Thymus (tissue), 11 donors: Measurements from ENCODE around the gene LIMS2. TPM values are rescaled to one million over a fixed set of nuclear protein-coding genes. Genes with fewer than 3 reads are reported as not detected.

Experiments used
- DNase-seq, 9 donors: peaks; one replicate each; pipeline ENCODE4 v3.0.0-alpha.2; 2013; ENCODE audit warnings: low spot score in 9 of 9, low read depth in 6 of 9, missing footprints in 1 of 9
- H3K27ac ChIP-seq, 2 donors: one replicate each; pipeline ENCODE4 v1.5.1; 2013; ENCODE audit warnings: control low read depth in 1 of 2, low read depth in 1 of 2, low read length in 1 of 2, mild to moderate bottlenecking in 1 of 2, moderate library complexity in 1 of 2
- H3K27me3 ChIP-seq, 2 donors: one replicate each; pipeline ENCODE4 v1.5.1; 2013; ENCODE audit warnings: low read length in 1 of 2; ENCODE audit not compliant: control insufficient read depth in 2 of 2, insufficient read depth in 1 of 2
- H3K36me3 ChIP-seq, 2 donors: one replicate each; pipeline ENCODE4 v1.5.1; 2013; ENCODE audit warnings: low read length in 1 of 2, mild to moderate bottlenecking in 1 of 2, moderate library complexity in 1 of 2; ENCODE audit not compliant: control insufficient read depth in 2 of 2, insufficient read depth in 2 of 2
- H3K4me1 ChIP-seq, 2 donors: one replicate each; pipeline ENCODE4 v1.5.1; 2013; ENCODE audit warnings: low read length in 2 of 2; ENCODE audit not compliant: control insufficient read depth in 2 of 2, insufficient read depth in 2 of 2
- H3K4me3 ChIP-seq, 2 donors: one replicate each; pipeline ENCODE4 v1.5.1; 2013; ENCODE audit warnings: low read length in 2 of 2, control low read depth in 1 of 2, mild to moderate bottlenecking in 1 of 2
- H3K9me3 ChIP-seq, 2 donors: one replicate each; pipeline ENCODE4 v1.5.1; 2013; ENCODE audit warnings: low read length in 1 of 2, mild to moderate bottlenecking in 1 of 2; ENCODE audit not compliant: control insufficient read depth in 2 of 2, insufficient read depth in 1 of 2
- WGBS: extraction: QIAGEN DNeasy Blood & Tissue Kit; methylation state at CpG from one replicate; pipeline ENCODE4 v1.1.7; 2013; 5-methylcytosine and 5-hydroxymethylcytosine counted together
- polyA plus RNA-seq: library from polyadenylated mRNA; stranded (reverse); fragments of 200-250 nt; gene quantifications from one replicate; pipeline ENCODE4 v1.2.3, GENCODE V29; 2013
- total RNA-seq: library from RNA; stranded (reverse); fragments of 120-200 nt; gene quantifications from one replicate; pipeline ENCODE4 v1.2.4, GENCODE V29; 2013
- donor health status: healthy.

The LIMS2 gene
- total and polyA plus RNA-seq, 2 donors, result 8.7 to 45.1 TPM

DNA sequence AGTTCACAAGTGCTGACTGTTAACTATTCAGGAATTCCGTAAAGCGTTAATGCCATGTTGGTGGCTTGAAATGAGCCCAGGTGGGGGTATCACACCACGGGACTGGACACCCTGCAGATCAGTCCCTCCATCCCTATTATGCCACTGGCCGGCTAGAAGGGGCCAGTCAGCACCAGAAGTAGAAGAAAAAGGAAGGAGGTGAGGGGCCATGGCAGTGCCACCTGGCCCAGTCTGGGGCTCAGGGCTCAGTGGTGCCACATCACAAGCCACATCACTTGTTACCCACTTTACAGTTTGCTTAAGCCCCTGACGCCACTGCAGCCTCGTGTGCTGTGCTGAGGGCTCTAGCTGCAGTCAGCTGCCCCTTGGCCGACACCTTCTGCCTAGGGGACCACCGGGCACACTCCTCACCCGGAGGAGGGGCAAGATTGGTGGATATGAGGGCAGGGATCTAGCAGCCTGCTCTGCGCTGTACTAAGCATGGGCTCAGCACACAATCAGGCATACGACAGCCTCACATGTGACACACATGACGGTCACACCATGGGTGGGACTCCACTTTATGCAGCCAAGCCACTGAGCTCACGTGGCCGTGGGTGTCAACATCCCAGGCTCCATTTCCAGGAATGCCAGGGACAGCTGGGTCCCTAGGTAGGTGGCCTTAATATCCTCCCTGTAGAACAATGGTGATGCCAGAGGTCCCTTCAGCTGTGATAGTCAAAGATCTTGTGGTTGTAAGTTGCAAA is 3.6 kb downstream of the LIMS2 start:
- Histone ChIP-seq H3K4me3 (no peak overlapping the region), H3K9me3 (no peaks in the 10 kb centered on the region), H3K27ac (no peak overlapping the region), H3K4me1 (peaks cover 2 to 12% of the 10 kb centered on the region in 2 donors), H3K27me3 (peaks cover 26 to 77% of the 10 kb centered on the region in 2 donors), H3K36me3 (no peaks in the 10 kb centered on the region)
- 93% methylated on average over 14 of the region's 14 CpGs for WGBS
- no peak for DNase-seq

DNA sequence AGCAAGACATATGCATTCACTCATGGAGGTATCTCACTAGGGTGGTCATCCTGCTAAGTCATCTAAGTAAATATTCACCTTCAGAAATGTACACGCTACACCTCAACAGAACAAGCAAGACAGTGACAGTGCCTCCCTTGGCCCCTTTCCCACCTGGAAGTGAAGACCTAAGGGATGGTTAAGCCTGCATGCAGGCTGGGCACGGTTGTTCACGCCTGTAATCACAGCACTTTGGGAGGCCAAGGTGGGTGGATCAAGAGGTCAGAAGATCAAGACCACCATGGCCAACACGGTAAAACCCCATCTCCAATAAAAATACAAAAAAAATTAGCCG is 4.4 kb downstream of the LIMS2 start:
- peaks cover 28 to 77% of the 10 kb centered on the region in 2 donors for H3K27me3 ChIP-seq
- no peak for DNase-seq
- no peaks in the 10 kb centered on the region for H3K36me3 ChIP-seq
- WGBS, result 94% methylated on average over 5 of the region's 5 CpGs
- H3K4me1 ChIP-seq, result peaks cover 2 to 11% of the 10 kb centered on the region in 2 donors
- no peak overlapping the region for H3K4me3 ChIP-seq
- no peak overlapping the region for H3K27ac ChIP-seq
- no peaks in the 10 kb centered on the region for H3K9me3 ChIP-seq

DNA sequence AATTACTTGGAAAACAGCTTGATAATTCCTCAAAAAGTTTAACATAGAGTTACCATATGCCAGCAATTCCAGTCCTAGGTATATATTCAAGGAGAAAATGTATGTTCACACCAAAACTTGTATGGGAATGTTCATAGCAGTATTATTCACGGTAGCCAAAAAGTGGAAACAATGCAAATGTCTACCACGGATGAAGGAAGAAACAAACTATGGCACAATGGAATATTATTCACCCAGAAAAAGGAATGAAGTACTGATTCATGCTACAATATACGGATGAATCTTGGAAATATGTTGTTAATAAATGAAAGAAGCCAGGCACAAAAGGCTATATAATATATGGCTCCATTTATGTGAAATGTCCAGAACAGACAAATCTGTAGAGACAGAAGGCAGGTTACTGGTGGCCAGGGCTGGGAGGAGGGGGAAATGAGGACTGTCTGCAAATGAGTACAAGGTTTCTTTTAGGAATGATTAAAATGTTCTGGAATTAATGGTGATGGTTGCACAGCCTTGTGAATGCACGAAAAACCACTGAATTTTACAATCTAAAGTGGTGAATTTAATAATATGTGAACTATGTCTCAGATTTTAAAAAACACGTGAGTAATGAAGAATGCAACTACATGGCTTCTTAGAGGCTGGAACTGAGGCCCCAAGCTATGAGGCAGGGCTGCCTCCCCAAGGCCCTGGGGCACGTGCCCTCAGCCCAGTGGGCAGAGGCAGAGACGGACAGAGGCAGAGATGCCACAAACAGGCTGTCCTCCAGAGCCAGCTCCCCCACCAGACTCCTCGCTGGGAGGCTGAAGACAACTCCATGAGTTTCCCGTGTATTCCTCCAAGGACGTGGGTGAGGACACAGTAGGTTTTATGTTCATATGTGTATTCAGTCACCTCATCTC is 5.0 kb downstream of the LIMS2 start:
- Histone ChIP-seq H3K27ac (no peak overlapping the region), H3K4me3 (no peak overlapping the region), H3K4me1 (peaks cover 2 to 6% of the 10 kb centered on the region in 2 donors), H3K36me3 (no peaks in the 10 kb centered on the region), H3K9me3 (no peaks in the 10 kb centered on the region), H3K27me3 (peaks cover 27 to 77% of the 10 kb centered on the region in 2 donors)
- 95% methylated on average over 10 of the region's 10 CpGs for WGBS
- DNase-seq, result no peak

DNA sequence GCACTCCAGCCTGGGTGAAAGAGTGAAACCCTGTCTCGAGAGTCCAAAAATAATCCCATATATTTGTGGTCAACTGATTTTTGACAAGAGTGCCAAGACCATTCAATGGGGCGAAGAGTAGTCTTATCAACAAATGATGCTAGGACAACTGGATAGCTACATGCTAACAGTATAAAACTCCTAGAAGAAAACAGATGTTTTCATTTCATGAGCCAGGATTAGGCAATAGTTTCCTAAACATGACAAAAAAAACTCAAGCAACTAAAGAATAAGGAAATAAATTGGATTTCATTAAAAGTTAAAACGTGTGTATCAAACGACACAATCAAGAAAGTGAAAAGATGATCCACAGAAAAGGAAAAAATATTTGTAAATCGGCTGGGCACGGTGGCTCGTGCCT is 6.3 kb downstream of the LIMS2 start:
- no peak overlapping the region for H3K4me3 ChIP-seq
- WGBS, result 98% methylated on average over 7 of the region's 7 CpGs
- peaks cover 0 to under 1% of the 10 kb centered on the region in 2 donors for H3K4me1 ChIP-seq
- no peak overlapping the region for H3K27ac ChIP-seq
- peaks cover 29 to 77% of the 10 kb centered on the region in 2 donors for H3K27me3 ChIP-seq
- H3K36me3 ChIP-seq, result no peaks in the 10 kb centered on the region
- DNase-seq, result no peak
- H3K9me3 ChIP-seq, result no peaks in the 10 kb centered on the region

DNA sequence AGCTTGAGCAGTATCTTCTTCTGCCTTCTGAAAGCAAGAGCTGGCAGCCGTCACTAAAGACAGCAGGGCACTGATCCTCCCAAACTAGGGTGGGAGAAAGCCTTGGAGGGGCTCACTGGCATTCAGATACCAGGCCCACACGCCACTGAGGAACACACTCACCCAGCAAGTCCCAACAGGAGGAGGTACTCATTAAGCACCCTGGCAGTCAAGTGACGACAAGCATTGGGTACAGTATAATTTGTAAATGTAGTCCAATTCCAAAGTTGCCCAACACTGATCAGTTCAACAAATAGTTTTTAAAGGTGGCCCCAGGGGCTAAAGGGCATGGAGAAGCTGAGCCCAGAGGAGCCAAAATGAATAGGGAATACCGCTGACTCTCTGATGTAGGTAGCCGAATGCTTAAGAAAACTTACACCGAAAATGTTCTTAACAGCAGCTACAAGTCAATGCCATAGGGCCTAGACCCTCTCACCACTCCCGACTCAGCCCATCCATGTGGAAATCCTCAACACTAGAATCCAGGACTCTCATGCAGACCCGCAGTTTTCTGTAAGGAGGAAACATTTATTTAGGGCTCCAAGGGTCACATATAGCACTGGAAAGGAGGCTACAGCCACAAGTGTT is 9.9 kb downstream of the LIMS2 start:
- Histone ChIP-seq H3K4me3 (no peak overlapping the region), H3K4me1 (no peaks in the 10 kb centered on the region)
- 97% methylated on average over 8 of the region's 8 CpGs for WGBS

DNA sequence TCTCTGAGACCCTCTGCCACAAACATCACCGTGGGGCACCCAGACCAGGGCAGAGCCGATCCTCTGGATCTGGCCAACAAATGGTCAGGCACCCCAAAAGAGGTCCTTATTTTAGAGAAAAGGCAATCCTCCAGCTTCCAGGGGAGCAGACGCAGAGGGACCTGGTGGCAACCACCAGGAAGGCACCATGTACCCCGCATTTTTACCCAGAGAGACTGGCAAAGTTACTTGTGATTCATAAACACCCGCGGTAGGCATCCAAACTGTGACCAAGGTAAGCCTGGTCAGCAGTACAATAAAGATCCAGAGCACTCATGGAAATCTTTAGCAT is 10.5 kb downstream of the LIMS2 start:
- 98% methylated on average over 6 of the region's 6 CpGs for WGBS
- Histone ChIP-seq H3K4me1 (no peaks in the 10 kb centered on the region), H3K36me3 (no peaks in the 10 kb centered on the region), H3K27me3 (peaks cover 26 to 61% of the 10 kb centered on the region in 2 donors), H3K27ac (no peak overlapping the region), H3K9me3 (no peaks in the 10 kb centered on the region), H3K4me3 (no peak overlapping the region)
- no peak for DNase-seq

More for the DNA sequence above, 9.9 kb downstream of the LIMS2 start:
- no peaks in the 10 kb centered on the region for H3K9me3 ChIP-seq
- peaks cover 26 to 63% of the 10 kb centered on the region in 2 donors for H3K27me3 ChIP-seq
- no peak overlapping the region for H3K27ac ChIP-seq
- H3K36me3 ChIP-seq, result no peaks in the 10 kb centered on the region
- DNase-seq, result no peak

DNA sequence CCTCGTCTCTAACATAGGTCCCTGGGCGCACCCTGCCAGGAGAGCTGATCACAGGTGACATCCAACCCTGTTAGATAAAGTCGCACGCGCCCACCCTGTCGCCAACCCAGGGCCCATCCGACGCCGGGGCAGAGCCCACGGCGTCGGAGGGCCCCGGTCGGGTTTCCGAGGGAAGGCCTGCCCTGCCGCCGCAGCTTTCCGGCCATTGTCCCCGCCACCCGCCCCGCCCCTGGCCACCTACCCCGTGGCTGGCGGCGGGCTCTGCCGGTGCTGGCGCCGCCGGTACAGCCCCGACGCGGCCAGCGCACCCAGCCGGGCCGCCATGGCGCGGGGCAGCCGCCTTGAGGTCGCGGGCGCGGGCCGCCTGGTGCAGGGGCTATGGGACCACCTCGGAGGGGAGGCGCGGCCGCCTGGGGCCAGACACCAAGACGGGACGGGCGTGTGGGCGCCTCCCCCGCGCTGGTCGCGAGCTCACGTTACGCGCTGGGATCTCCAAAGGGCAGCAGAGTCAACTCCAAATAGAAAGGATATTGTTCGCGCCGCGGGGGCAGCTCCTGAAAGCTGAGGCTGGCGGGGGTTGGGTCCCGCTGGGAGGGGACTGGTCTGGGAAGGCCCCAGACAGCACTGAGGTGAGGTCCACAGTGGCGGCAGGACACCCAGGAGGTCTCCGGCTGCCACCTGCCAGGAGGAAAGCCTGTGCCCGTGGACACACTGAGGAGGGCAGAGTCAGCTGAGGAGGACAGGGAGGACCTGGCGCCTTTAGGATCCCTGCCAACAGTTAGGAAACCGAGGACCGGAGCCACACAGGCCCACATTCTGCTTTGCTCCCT is 11.1 kb downstream of the LIMS2 start:
- Histone ChIP-seq H3K36me3 (no peaks in the 10 kb centered on the region), H3K4me1 (no peaks in the 10 kb centered on the region), H3K27me3 (peaks cover 26 to 60% of the 10 kb centered on the region in 2 donors), H3K9me3 (peaks cover 0 to 5% of the 10 kb centered on the region in 2 donors), H3K27ac (no peak overlapping the region), H3K4me3 (no peak overlapping the region)
- DNase-seq, result no peak
- 23% methylated on average over 69 of the region's 69 CpGs for WGBS

DNA sequence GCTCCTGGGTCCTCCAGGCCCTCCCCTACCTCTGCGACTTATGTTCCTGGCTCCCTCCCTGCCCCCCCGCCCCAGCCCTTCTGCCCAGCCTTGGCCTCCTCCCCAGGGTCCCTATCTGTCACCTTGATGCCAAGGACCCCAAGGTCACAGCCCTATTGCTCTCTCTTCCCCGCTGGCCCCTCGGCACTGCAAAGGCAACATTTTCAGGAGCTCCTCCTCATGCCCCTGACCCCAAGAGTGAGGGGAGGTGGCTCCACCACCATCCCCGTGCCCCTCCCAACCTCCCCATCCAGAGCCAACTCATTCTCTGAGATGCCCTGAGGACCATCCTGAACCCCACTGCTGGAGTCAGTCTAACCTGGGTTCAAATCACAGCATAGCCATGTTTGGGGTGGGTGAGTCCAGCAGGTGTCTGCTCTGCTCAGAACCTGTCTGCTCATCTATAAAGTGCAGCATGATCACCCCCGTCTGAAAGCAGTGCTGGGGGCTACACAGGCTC is 11.7 kb downstream of the LIMS2 start:
- H3K4me3 ChIP-seq, result no peak overlapping the region
- WGBS, result 85% methylated on average over 6 of the region's 6 CpGs
- no peak overlapping the region for H3K27ac ChIP-seq
- H3K36me3 ChIP-seq, result no peaks in the 10 kb centered on the region
- no peak for DNase-seq
- peaks cover 0 to 5% of the 10 kb centered on the region in 2 donors for H3K9me3 ChIP-seq
- no peaks in the 10 kb centered on the region for H3K4me1 ChIP-seq
- H3K27me3 ChIP-seq, result peaks cover 26 to 54% of the 10 kb centered on the region in 2 donors
